22Rv1 (cell line): ENCODE measurements around the gene TM9SF4.

Source experiments
- H3K27ac ChIP-seq: fragments of 450-650 bp; 2 replicates; pipeline ENCODE4 v1.5.1; 2017
- ZFX ChIP-seq: fragments of 450-650 bp; IDR thresholded peaks from 2 replicates; pipeline ENCODE4 v1.6.1; 2017; ENCODE audit warnings: antibody characterized with exemption, borderline replicate concordance
- TF ChIP-seq, protein P1 (sequence below): fragments of 450-650 bp; IDR thresholded peaks from 2 replicates; pipeline ENCODE4 v1.5.1; 2017; ENCODE audit warnings: mild to moderate bottlenecking

TM9SF4 gene

DNA sequence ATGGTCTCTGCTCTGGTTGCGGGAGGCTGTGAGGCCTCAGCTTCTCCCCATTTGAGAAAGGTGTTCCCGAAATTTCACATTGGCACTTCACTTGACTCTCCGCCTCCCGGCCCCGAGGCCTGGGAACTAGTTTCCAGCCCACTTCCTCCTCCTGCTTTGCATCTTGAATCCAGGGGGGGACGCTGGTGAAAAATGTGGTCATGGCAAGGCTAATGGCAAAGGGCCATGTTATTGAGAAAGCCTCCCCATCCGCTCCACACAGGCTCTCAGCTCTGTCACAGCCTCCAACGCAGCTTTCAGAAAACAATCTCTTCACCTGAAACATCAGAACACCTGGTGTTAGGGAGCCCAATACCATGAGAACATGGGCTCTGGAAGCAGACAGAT lies 92.5 kb downstream of the TM9SF4 start:
- no peak overlapping the region for H3K27ac ChIP-seq
- TF ChIP-seq ZFX: no peak
- TF ChIP-seq, protein P1, sequence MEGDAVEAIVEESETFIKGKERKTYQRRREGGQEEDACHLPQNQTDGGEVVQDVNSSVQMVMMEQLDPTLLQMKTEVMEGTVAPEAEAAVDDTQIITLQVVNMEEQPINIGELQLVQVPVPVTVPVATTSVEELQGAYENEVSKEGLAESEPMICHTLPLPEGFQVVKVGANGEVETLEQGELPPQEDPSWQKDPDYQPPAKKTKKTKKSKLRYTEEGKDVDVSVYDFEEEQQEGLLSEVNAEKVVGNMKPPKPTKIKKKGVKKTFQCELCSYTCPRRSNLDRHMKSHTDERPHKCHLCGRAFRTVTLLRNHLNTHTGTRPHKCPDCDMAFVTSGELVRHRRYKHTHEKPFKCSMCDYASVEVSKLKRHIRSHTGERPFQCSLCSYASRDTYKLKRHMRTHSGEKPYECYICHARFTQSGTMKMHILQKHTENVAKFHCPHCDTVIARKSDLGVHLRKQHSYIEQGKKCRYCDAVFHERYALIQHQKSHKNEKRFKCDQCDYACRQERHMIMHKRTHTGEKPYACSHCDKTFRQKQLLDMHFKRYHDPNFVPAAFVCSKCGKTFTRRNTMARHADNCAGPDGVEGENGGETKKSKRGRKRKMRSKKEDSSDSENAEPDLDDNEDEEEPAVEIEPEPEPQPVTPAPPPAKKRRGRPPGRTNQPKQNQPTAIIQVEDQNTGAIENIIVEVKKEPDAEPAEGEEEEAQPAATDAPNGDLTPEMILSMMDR: no peak

DNA sequence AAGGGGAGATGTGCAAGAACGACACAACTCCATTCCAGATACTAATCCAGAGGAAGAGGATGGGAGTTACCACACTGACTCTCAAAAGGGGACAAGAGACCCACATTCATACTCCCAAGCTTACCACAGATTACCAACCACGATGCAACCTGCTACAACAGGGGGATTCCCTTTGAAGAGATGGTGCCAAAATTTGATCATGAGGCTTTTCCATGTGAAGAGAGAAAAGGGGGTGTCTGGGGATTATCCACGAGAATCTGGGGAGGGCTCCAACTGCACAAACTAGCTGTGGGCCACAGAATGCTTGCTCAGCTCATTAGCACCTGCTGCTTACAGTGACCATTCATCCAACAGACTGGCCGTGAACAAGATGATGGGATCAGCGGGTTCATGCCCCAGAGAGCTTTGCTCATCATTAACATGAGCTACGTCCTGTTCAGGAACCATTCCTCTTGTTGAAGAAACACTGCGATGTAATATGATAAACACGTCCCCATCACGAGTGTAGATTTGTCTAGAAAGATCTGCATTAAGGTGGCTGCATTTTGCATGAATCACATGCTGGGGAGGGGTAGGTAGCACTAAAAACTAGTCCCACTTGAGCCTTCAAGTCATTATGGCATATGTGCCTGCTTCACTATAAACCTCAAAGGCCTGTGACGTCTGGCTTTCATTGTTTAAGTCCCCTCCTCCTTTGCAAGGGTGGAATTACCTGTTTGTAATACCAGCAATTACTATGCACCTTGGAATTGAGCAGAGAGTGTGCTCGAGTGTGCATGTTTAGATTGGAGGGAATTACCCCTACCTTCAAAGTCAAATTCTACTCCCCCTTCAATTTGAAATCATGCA lies 94.1 kb downstream of the TM9SF4 start:
- TF ChIP-seq ZFX: no peak
- TF ChIP-seq, protein P1: no peak
- peak overlapping the region; percentile 81 for H3K27ac ChIP-seq

DNA sequence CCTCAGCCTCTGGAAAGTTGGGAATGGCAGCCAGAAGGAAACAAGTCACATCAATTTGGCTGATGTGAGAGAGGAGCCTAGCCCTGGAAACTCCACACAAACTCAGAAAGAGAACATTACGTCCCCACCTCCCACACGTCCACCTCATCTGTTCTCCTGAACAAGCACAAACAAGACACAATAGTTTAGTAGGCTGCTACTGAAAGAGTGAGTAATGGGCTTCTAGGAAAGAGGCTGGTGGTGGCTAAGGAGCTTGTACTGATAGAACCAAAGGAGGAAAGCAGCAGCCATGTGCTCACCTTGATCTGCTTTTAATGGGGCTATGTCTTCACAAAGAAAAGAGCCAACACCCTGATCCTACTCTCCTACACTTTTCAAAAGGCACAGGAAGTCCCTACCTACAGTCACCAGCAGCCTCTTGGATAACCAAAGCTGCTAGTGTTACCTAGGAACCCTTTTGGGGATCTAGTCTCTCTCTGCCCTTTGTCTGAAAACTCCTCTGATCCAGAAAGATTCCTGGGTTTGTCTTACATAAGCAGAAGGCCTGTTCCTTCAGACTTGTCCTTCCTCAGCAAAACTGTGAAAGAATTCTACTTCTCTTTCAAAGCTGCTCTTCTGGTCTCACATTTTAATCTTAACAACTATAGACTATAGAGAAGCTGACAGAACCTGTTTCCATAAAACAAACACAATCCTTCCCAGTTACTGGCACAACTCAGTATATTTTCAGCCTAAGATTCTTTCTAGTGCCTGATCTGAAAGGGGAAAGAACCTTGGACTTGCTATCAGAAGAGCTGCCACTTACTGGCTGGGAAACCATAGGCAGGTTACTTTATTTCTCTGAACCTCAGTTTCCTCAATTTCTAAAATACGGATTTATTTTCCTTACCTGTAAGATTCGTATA lies 94.9 kb downstream of the TM9SF4 start:
- peak overlapping the region; percentile 81 for H3K27ac ChIP-seq
- TF ChIP-seq, protein P1: no peak
- no peak for TF ChIP-seq ZFX

GRCh38 chr20:32205110-32205842 lies 95.8 kb downstream of the TM9SF4 start:
- TF ChIP-seq ZFX: no peak
- TF ChIP-seq, protein P1: no peak
- peak overlapping the region; percentile 81 for H3K27ac ChIP-seq

DNA sequence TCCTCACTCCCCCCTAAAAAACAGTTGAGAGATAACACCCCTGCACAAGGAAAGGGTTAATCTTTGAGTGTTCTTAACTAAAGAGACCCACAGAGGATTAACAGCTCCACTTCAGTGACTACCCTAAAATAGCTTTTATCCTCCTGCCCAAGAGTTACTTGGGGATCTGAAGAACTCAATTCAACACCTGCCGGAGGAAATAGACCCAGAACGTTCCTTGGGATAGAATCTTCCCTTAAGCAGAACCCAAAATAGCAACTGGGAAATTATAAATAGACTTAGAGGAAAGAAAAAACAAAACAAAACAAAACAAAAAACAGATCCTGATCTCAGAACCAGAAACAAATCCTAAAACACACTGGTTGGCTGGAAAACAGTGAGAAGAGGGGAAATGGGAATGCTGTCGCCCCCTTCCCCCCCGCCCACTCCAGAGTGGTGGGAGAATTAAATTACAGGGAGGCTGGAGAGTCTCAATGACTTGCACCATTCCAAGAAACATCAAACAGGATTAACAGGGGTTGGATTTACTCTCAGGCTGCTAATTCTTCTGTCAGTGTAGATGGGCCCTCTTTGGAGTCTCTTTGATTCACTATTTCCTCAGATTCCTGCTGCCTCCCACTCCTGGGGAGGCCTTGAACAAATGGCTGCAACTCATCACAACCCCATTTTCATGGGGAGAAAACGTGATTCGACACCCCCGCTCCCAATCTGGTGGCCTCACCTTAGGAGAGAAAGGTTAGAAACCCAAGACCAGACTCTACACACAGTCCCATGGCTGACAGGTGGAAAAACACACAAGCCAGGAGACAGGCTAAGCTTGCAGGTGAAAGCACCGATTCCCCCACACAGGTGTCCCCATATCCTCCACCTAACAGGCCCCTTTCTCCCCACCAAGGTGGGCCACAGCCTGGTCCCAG lies 96.6 kb downstream of the TM9SF4 start:
- H3K27ac ChIP-seq: peak overlapping the region; percentile 81
- no peak for TF ChIP-seq ZFX
- TF ChIP-seq, protein P1: no peak

- H3K27ac ChIP-seq: peak overlapping the region; percentile 81
- TF ChIP-seq, protein P1: no peak
- no peak for TF ChIP-seq ZFX
These were observed 97.5 kb downstream of the TM9SF4 start for GRCh38 chr20:32206760-32207625.
